GM12874 (cell line): Measurements from ENCODE around the gene R3HDM2.

Experiments used
- TF ChIP-seq, protein P1 (sequence below): IDR thresholded peaks from 2 replicates; pipeline ENCODE4 v1.5.1; 2011; ENCODE audit warnings: low read depth, mild to moderate bottlenecking, control low read depth, low read length, moderate library complexity; ENCODE audit not compliant: insufficient read depth

R3HDM2 gene

DNA sequence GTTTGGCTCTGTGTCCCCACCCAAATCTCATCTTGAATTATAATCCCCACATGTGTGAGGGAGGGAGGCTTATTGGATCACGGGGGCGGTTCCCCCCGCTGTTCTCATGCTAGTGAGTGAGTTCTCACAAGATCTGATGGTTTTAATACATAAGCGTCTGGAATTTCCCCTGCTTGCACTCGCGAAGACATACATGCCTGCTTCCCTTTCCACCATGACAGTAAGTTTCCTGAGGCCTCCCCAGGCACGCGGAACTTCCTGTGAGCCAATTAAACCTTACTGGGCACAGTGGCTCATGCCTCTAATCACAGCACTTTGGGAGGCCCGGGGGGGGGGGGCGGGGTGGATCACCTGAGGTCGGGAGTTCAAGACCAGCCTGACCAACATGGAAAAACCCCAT is 60.8 kb downstream of the R3HDM2 start:
- TF ChIP-seq, protein P1, sequence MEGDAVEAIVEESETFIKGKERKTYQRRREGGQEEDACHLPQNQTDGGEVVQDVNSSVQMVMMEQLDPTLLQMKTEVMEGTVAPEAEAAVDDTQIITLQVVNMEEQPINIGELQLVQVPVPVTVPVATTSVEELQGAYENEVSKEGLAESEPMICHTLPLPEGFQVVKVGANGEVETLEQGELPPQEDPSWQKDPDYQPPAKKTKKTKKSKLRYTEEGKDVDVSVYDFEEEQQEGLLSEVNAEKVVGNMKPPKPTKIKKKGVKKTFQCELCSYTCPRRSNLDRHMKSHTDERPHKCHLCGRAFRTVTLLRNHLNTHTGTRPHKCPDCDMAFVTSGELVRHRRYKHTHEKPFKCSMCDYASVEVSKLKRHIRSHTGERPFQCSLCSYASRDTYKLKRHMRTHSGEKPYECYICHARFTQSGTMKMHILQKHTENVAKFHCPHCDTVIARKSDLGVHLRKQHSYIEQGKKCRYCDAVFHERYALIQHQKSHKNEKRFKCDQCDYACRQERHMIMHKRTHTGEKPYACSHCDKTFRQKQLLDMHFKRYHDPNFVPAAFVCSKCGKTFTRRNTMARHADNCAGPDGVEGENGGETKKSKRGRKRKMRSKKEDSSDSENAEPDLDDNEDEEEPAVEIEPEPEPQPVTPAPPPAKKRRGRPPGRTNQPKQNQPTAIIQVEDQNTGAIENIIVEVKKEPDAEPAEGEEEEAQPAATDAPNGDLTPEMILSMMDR, result no peak

DNA sequence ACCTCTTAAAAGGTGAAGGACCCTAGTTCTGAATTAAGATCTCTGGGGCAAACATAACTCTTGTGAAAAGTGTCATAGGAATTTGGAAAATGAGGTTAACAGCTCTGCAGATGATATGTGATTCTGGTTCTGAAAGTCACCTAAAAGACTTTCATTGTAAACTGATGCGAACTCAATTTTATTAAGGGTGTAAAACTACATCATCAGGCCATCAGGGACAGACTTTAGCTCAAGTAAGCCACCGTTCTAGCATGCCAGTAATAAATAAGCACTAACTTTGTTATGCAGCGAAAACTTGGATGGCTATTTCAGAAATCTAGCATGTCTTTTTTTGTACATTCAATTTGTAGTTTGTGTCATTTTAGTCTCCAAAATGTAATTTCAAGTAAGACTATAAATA is 61.6 kb downstream of the R3HDM2 start:
- TF ChIP-seq, protein P1, result no peak

DNA sequence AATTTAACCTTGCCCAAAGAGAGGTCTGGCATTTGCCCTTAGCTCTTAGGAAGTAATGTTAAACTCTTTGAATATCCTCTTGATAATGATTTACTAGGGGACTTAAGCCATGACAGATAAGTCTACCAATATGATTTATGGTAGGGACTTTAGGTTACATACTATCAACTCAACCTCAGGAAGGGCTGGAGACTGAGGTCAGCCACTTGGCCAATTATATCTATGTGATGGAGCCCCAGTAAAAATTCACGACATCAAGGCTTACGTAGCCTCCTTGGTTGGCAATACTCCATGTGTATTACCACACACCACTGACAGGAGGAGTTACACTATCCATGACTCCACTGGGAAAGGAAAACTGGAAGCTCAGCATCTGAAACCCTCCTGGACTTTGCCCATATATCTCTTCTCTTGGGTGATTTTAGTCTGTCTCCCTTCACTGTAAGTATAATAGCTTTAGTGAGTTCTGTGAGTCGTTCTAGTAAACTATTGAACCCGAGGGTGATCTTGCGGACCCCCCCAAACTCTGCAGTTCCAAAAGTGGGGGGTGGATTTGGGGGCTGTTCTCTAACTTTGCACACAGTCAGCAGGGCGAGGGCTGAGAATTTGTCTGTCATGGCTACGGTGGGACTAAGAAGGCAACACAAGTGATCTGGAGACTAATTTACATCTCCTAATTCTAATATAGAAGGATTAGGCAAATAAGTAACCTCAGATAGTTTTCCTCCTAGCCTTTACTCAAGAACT is 62.3 kb downstream of the R3HDM2 start:
- TF ChIP-seq, protein P1, result no peak

- TF ChIP-seq, protein P1, result no peak
Observed at GRCh38 chr12:57367121-57367520, 63.7 kb downstream of the R3HDM2 start.

DNA sequence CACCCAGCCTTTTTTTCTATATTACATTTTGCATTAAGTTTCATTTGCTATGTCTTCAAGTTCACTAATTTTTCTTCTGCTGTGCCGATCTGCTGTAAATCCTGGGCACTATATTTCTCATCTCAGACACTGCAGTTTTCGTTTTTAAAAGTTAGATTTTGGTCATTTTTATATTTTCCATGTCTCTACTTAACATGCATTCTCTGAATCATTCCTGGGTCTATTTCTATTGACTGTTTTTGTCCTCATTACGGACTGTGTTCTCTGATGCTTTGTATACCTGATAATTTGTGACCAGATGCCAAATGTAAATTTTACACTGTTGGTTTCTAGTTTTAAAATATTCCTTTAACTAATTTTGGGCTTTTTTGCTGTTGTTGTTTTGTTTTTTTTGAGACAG is 64.5 kb downstream of the R3HDM2 start:
- TF ChIP-seq, protein P1, result no peak

GRCh38 chr12:57360468-57360867 is 70.4 kb downstream of the R3HDM2 start:
- TF ChIP-seq, protein P1, result no peak

- TF ChIP-seq, protein P1, result no peak
Observed at GRCh38 chr12:57358646-57359045, 72.2 kb downstream of the R3HDM2 start.
